Measurements from ENCODE around the gene PRMT7.
A peak's percentile ranks its signal among the peaks of the same experiment; 100 is the strongest.

PRMT7 gene

GRCh38 chr16:68364561-68364998, 53.8 kb downstream of the PRMT7 start:
- DNase-seq, result no peak

- peak in 1 of 2 donors; percentile 40 for DNase-seq
Observed at GRCh38 chr16:68365167-68365817, 54.5 kb downstream of the PRMT7 start.

- DNase-seq, result no peak
Observed at GRCh38 chr16:68366062-68366461, 55.2 kb downstream of the PRMT7 start.

GRCh38 chr16:68367030-68367429, 56.2 kb downstream of the PRMT7 start:
- DNase-seq, result no peak

GRCh38 chr16:68367440-68367839, 56.6 kb downstream of the PRMT7 start:
- no peak for DNase-seq

GRCh38 chr16:68367891-68368290, 57.1 kb downstream of the PRMT7 start:
- DNase-seq, result no peak

- no peak for DNase-seq
Observed at GRCh38 chr16:68368301-68368888, 57.6 kb downstream of the PRMT7 start.

GRCh38 chr16:68369168-68369567, 58.3 kb downstream of the PRMT7 start:
- DNase-seq, result no peak

- no peak for DNase-seq
Observed at GRCh38 chr16:68369697-68370580, 59.1 kb downstream of the PRMT7 start.

GRCh38 chr16:68370581-68371275, 59.9 kb downstream of the PRMT7 start:
- DNase-seq, result no peak

- DNase-seq, result no peak
Observed at GRCh38 chr16:68371276-68371651, 60.4 kb downstream of the PRMT7 start.

- no peak for DNase-seq
Observed at GRCh38 chr16:68371706-68372380, 61.0 kb downstream of the PRMT7 start.

GRCh38 chr16:68372381-68372720, 61.5 kb downstream of the PRMT7 start:
- DNase-seq, result no peak

GRCh38 chr16:68372806-68373205, 62.0 kb downstream of the PRMT7 start:
- no peak for DNase-seq

GRCh38 chr16:68373528-68374245, 62.9 kb downstream of the PRMT7 start:
- no peak for DNase-seq

- DNase-seq, result no peak
Observed at GRCh38 chr16:68374246-68374805, 63.5 kb downstream of the PRMT7 start.

GRCh38 chr16:68374961-68375660, 64.3 kb downstream of the PRMT7 start:
- DNase-seq, result no peak

GRCh38 chr16:68375801-68376536, 65.2 kb downstream of the PRMT7 start:
- no peak for DNase-seq

- no peak for DNase-seq
Observed at GRCh38 chr16:68376590-68376989, 65.8 kb downstream of the PRMT7 start.

- DNase-seq, result no peak
Observed at GRCh38 chr16:68377221-68377620, 66.4 kb downstream of the PRMT7 start.

Data from hippocampal formation (tissue), 2 donors.